Posterior vena cava (tissue), 2 donors: Measurements from ENCODE around the gene LARP6. TPM values are rescaled to one million over a fixed set of nuclear protein-coding genes. Genes with fewer than 3 reads are reported as not detected.
"Not testable (repeated sequence)": the region's sequence is repeated elsewhere in the genome, so short reads cannot be mapped to it uniquely, and the experiment has no call there.

Source experiments
- DNase-seq: peaks from one replicate; pipeline ENCODE4 v3.0.0-alpha.2; 2020; ENCODE audit warnings: low spot score
- intact Hi-C, 2 donors: fragments of 100-400 bp; cut with DNase I; formaldehyde crosslinking; loops; one replicate each; pipeline versions ENCODE4 v1.14.1 to v1.14.2; 2022 to 2023
- total RNA-seq, 2 donors: library from RNA; stranded (reverse); fragmentation: NEBNext Ultra II Directional; extraction: Animal tissue kit (Norgen Biotek cat#: 25700); gene quantifications; one replicate each; pipeline ENCODE4 v1.2.1, GENCODE V29; 2021
- donor health status: DM: yes; HTN: yes; CAD: no.
- donor health status: DM: yes; HTN: yes; CAD: no.

The LARP6 gene
- total RNA-seq, 2 donors from 2014 or later = 38.0 to 44.7 TPM

DNA sequence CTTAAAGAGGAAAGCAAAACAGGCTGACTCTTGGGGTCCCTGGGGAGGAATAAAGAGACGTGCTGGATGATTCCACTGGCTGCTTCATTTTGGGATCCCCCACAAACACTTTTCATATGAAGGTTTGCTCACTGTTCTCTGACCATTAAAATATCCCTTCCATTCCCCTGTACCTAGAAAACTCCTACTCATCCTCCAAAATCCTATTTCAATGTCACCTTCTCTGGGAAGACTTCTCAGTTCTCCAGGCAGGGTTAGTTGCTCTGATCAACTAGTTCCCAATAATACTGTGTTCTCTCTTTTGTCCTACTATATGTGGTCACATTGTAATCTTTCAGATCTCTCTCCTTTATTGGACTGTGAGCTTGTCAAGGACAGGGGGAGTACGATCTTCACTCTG is 19.0 kb downstream of the LARP6 start:
- intact Hi-C loops = loop anchor here in 1 of 2 donors (5.0 kb wide), 1 partner anchor 47 kb away; no protein-coding TSS in a partner anchor

DNA sequence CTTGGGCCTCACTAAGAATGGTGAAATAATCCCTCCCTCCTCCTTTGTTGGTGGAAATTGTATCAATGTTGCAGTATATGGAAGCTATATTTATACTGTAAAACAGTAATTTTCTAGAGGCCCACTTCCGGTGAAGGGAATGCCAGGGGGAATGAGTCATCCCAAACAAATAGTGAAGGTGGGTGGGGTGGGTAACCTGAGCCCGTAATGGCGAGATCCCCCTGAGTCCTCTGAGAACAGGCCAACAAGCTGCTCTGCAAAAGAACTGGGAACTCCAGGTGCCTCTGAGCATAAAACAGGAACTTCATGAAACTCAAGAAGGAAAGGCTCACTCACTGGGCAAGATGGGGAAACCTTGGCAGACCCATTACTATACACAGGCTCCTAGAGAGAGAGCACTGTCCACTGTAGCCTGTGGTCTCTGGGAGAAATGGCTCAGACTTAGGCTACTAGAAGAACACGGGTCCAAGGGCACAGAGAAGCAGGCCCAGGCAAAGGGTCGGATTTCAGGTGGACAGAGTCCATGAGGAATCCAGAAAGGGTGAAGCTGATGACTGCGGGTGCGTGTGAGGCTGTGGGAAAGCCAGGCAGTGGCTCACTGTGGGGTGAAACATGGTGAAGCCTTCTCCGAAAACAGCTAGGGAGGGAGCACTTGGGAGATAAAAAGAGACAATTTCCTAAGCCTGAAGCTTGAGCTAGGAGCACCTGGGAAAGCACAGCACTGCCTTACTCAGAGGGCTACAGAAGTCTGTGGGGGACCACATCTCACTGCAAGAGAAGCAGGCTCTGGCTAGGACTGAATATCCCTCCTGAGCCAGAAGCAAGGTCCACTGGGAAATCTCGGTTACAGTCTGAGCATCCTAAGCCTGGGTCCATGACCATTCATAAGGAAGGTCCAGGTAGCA is 19.8 kb downstream of the LARP6 start:
- DNase-seq = no peak
- intact Hi-C loops = loop anchor here in 1 of 2 donors (5.0 kb wide), 1 partner anchor 48 kb away; no protein-coding TSS in a partner anchor

More for the DNA sequence above, 19.0 kb downstream of the LARP6 start:
- DNase-seq = no peak

GRCh38 chr15:70833422-70833821 is 20.5 kb downstream of the LARP6 start:
- intact Hi-C loops = loop anchor here in 1 of 2 donors (5.0 kb wide), 1 partner anchor 49 kb away; no protein-coding TSS in a partner anchor
- no peak for DNase-seq

- no peak for DNase-seq
- intact Hi-C loops = loop anchor here in 1 of 2 donors (5.0 kb wide), 1 partner anchor 50 kb away; no protein-coding TSS in a partner anchor
Observed at GRCh38 chr15:70832176-70832575, 21.8 kb downstream of the LARP6 start.

- intact Hi-C loops = loop anchor here in 1 of 2 donors (5.0 kb wide), 1 partner anchor 51 kb away; no protein-coding TSS in a partner anchor
- DNase-seq = no peak
Observed at GRCh38 chr15:70831094-70831911, 22.7 kb downstream of the LARP6 start.

GRCh38 chr15:70830615-70831014 is 23.3 kb downstream of the LARP6 start:
- intact Hi-C loops = loop anchor here in 1 of 2 donors (5.0 kb wide), 1 partner anchor 52 kb away; no protein-coding TSS in a partner anchor
- no peak for DNase-seq

- intact Hi-C loops = loop anchor here (5.0 kb wide), 2 partner anchors 48 to 53 kb away; no protein-coding TSS in a partner anchor
- no peak for DNase-seq
Observed at GRCh38 chr15:70829371-70830166, 24.4 kb downstream of the LARP6 start.

DNA sequence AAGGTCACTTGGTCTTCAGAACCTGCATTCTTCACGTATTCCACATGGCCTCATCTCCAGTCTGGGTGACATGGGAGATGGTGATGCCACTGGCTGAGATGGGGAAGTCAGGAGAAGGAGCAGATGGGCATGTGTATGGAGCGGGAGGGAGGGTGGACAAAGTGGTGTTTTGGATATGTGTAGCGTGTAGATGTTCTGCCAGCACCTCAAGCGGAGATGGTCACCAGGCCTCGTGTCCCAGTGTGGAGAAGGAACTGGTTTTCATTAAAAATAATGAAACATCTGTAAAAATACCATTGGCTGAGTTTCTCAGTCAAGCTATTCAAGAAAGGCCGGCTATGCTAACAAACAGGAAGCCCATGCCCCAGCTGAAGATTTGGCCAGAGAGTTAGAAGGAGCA is 26.2 kb downstream of the LARP6 start:
- intact Hi-C loops = loop anchor here in 1 of 2 donors (5.0 kb wide), 1 partner anchor 50 kb away; no protein-coding TSS in a partner anchor
- DNase-seq = no peak

DNA sequence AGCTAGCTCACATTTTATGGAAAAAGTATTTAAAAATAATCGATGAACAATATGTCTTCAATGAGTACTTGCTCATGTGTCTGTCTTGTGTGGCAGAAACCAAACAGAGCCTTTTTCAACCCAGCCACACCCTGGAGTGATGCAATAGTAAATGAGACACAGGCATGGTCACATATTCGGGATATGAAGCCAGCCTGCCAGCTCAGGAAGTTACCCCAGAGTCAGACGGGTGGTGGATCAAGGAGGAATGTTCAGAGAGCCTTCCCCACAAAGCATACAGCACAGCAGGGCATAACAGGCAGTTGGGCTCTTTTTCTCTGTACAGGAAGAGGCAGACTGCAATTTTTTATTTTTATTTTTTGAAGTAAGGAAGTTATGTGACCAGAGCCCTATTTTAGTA is 27.3 kb downstream of the LARP6 start:
- intact Hi-C loops = loop anchor here in 1 of 2 donors (5.0 kb wide), 1 partner anchor 51 kb away; no protein-coding TSS in a partner anchor
- no peak for DNase-seq

- intact Hi-C loops = loop anchor here in 1 of 2 donors (5.0 kb wide), 1 partner anchor 51 kb away; no protein-coding TSS in a partner anchor
- no peak for DNase-seq
Observed at GRCh38 chr15:70825841-70826240, 28.1 kb downstream of the LARP6 start.

DNA sequence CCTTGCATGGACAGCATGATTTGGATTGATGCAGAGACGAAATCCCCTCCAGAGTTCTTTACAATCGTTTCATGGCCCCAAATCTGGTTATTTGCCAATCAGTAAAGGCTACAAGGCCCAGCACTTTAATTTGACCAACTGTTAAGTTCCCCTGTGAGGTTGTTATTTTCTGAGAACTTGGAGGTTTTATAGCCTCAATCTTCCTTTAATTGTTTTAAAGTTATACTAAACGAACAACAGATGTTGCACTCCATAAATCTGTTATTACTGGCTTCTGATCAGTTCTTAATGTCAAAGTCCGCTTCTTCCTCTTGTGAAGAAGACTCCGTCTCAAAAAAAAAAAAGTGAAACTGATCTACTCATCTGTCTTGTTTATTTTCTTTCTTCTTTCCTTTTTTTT is 30.8 kb downstream of the LARP6 start:
- intact Hi-C loops = no loop called here
- DNase-seq = no peak

- intact Hi-C loops = no loop called here
- DNase-seq = no peak
Observed at GRCh38 chr15:70820214-70820613, 33.7 kb downstream of the LARP6 start.

DNA sequence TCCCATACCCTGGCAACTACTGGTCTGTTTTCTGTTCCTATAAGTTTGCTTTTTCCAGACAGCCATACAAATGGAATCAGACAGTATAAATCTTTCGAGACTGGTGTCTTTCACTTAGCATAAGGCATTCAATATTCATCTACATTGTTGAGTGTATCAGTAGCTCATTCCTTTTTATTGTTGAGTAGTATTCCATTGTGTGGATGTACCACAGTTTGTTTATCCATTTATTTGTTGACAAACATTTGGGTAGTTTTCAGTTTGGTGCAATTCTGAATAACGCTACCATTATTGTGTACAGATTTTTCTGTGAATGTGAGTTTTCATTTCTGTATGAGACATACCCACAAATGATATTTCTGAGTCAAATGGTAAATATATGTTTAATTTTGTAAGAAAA is 35.4 kb downstream of the LARP6 start:
- intact Hi-C loops = loop anchor here (10.0 kb wide), 2 partner anchors 64 to 134 kb away; no protein-coding TSS in a partner anchor
- no peak for DNase-seq

DNA sequence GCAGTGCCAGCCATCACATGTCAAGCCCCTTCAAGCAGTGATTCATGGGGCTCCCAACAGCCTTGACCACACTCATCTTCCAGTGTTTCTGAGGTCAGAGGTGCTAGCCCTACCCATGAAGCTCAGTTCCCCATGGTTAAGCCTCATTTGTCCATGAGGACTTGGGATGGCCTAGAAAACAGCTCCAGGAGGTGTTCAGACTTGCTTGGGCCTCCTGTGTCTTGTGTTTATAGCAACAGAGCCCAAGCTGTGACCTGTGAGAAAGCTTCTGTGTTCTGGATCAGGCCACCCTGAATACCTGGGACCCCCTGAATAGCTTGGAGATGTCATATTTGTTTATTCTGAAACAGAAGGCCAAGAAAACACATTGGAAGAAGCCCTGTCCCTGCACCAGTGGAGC is 36.7 kb downstream of the LARP6 start:
- intact Hi-C loops = loop anchor here (10.0 kb wide), 2 partner anchors 62 to 132 kb away; no protein-coding TSS in a partner anchor
- no peak for DNase-seq

DNA sequence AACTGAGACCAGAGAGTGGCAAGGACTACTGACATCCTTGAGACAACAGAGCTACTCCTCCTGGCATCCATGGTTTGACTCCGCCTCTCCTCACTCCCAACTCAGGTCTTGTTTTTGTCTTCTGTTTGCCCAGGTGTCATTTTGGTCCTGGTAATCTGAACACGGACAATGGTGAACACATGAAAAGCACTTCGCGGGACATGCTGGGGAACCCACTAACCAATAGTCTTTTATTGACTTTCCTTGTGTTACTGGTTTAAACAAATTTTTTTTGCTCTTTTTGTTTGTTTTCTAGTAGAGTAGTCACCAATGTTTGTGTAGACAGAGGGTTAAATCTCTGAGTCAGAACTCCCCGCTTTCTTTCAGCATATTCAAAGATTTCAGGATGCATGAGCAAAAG is 38.4 kb downstream of the LARP6 start:
- no peak for DNase-seq
- intact Hi-C loops = loop anchor here (10.0 kb wide), 2 partner anchors 61 to 131 kb away; no protein-coding TSS in a partner anchor

- intact Hi-C loops = loop anchor here (10.0 kb wide), 2 partner anchors 60 to 130 kb away; no protein-coding TSS in a partner anchor
Observed at GRCh38 chr15:70815011-70815410, 38.9 kb downstream of the LARP6 start.

DNA sequence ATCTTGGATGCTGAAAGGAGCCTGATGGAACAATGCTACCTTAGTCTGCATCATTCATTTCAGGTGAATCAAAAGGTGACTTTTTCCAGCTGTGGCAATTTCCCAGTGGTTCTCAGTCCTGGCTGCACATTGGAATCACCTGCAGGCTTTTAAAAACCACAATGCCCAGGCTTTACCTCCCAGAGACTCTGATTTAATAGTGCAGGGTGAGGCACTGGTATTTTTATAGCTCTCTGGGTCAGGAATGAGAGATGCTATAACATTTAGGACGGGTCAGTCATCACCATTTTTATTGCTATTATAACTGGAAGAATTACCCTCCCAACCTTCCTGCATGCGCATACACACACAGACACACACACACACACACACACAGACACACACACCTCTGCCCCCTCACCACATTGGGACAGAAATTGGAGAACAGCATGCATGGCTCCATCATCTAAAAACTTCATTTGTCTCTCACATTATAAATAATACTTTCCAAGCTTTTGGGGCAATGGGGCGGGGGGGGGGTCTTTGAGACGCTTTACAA is 41.1 kb downstream of the LARP6 start:
- DNase-seq = no peak
- intact Hi-C loops = loop anchor here (10.0 kb wide), 2 partner anchors 58 to 128 kb away; no protein-coding TSS in a partner anchor

More at GRCh38 chr15:70815011-70815410, 38.9 kb downstream of the LARP6 start:
- not testable (repeated sequence) for DNase-seq
